K562 (cell line): ENCODE measurements around the gene SAMD8. TPM values are rescaled to one million over a fixed set of nuclear protein-coding genes. Genes with fewer than 3 reads are reported as not detected.

ENCODE experiments used
- ATAC-seq: fragments of 200-7000 bp; cut with Tn5 transposase; 3 replicates; pipeline ENCODE4 v1.9.1; 2020; ENCODE audit warnings: moderate library complexity
- BruUV-seq: library from RNA; stranded (reverse); fragments of 400-500 nt; replicated peaks from 2 replicates; lab custom pipeline; 2021; lab: Mats Ljungman, UMichigan
- CTCF ChIA-PET: fragments of 300-600 bp; formaldehyde crosslinking; extraction: SDS; loops from one replicate; lab custom pipeline; 2021; ENCODE audit warnings: low intra/inter-chr PET ratio; lab: Yijun Ruan, JAX
- POLR2A ChIA-PET: fragments of 300-600, 350-650 bp; sonication (Branson Sonifier 250); formaldehyde crosslinking; extraction: SDS; loops from one replicate; lab custom pipeline; 2021; ENCODE audit warnings: antibody characterized with exemption, inconsistent platforms; lab: Yijun Ruan, JAX
- DNase-seq, 4 experiments: peaks; one replicate each; pipeline versions ENCODE4 v3.0.0 to v3.0.0-alpha.2; 2011 to 2018; ENCODE audit warnings: low spot score in 3 of 4, mixed read lengths in 3 of 4; ENCODE audit errors: extremely low read depth in 1 of 4
- FAIRE-seq: peaks from 2 replicates; lab custom pipeline; 2011; peaks lifted over from hg19 to GRCh38; lab: Jason Lieb, UNC
- H2AFZ ChIP-seq: 2 replicates; pipeline ENCODE4 v1.6.0; 2011; ENCODE audit warnings: low read depth, low read length, control low read depth, inconsistent platforms
- H3K27ac ChIP-seq: fragments of 200-600 bp; 3 replicates; pipeline ENCODE4 v1.8.0; 2011; ENCODE audit warnings: low read depth, mild to moderate bottlenecking, control low read depth, inconsistent platforms, low read length, moderate library complexity, mixed read lengths; ENCODE audit errors: extremely low read depth
- H3K27me3 ChIP-seq, 2 experiments: fragments of 300-600 bp in 1 of 2; 2 replicates in 1 of 2; 3 replicates in 1 of 2; pipeline versions ENCODE4 v1.6.0 to v1.8.0; 2011; ENCODE audit warnings: inconsistent platforms in 2 of 2, low read length in 2 of 2, mild to moderate bottlenecking in 1 of 2, mixed read lengths in 1 of 2, moderate library complexity in 1 of 2; ENCODE audit not compliant: control insufficient read depth in 2 of 2, insufficient read depth in 2 of 2
- H3K36me3 ChIP-seq: fragments of 300-600 bp; 3 replicates; pipeline ENCODE4 v1.8.0; 2011; ENCODE audit warnings: mild to moderate bottlenecking, low read length, inconsistent platforms; ENCODE audit not compliant: control insufficient read depth, insufficient read depth
- H3K4me1 ChIP-seq, 2 experiments: fragments of 200-600 bp in 1 of 2; replicated peaks in 1 of 2; 2 replicates in 1 of 2; 3 replicates in 1 of 2; pipeline versions ENCODE4 v1.5.1 to v1.8.0; 2011; ENCODE audit warnings: inconsistent platforms in 2 of 2, low read length in 2 of 2, mild to moderate bottlenecking in 1 of 2, mixed read lengths in 1 of 2, moderate library complexity in 1 of 2; ENCODE audit not compliant: control insufficient read depth in 2 of 2, insufficient read depth in 2 of 2
- H3K4me2 ChIP-seq: 2 replicates; pipeline ENCODE4 v1.6.1; 2011; ENCODE audit warnings: low read length, control low read depth, inconsistent platforms, mixed read lengths; ENCODE audit not compliant: insufficient read depth
- H3K4me3 ChIP-seq: fragments of 200-600 bp; sonication (generic), shearing (Covaris generic); 2 replicates; pipeline ENCODE4 v1.5.1; 2016; ENCODE audit warnings: control low read depth, inconsistent platforms
- H3K79me2 ChIP-seq: fragments of 200-600 bp; 3 replicates; pipeline ENCODE4 v1.8.0; 2011; ENCODE audit warnings: low read length, inconsistent platforms; ENCODE audit not compliant: control insufficient read depth, insufficient read depth
- H3K9ac ChIP-seq, 2 experiments: 2 replicates each; pipeline versions ENCODE4 v1.6.0 to v1.6.1; 2011; ENCODE audit warnings: low read depth in 2 of 2, low read length in 2 of 2, control low read depth in 1 of 2, inconsistent platforms in 1 of 2, mild to moderate bottlenecking in 1 of 2, mixed read lengths in 1 of 2; ENCODE audit not compliant: insufficient read depth in 1 of 2
- H3K9me1 ChIP-seq: one replicate; pipeline ENCODE4 v1.6.0; 2011; ENCODE audit warnings: inconsistent platforms, mild to moderate bottlenecking, low read length, moderate library complexity; ENCODE audit not compliant: control insufficient read depth, insufficient read depth
- H3K9me3 ChIP-seq: replicated peaks from 2 replicates; pipeline ENCODE4 v1.5.1; 2011; ENCODE audit warnings: low read depth, low read length, inconsistent platforms; ENCODE audit not compliant: control insufficient read depth, insufficient read depth
- H4K20me1 ChIP-seq: replicated peaks from 2 replicates; pipeline ENCODE4 v1.6.1; 2011; ENCODE audit warnings: low read length, inconsistent platforms, mixed read lengths; ENCODE audit not compliant: control insufficient read depth, insufficient read depth
- ARID1B ChIP-seq: fragments of 450-650 bp; IDR thresholded peaks from 2 replicates; pipeline ENCODE4 v1.6.1; 2016; ENCODE audit warnings: antibody characterized with exemption, mild to moderate bottlenecking, inconsistent platforms
- CEBPB ChIP-seq: fragments of 450-650 bp; IDR thresholded peaks from 2 replicates; pipeline ENCODE4 v1.6.1; 2016; ENCODE audit warnings: missing genetic modification characterization, missing compliant biosample characterization
- CEBPG ChIP-seq, 3 experiments: fragments of 200-800 bp in 1 of 3; sonication (Bioruptor generic) in 1 of 3; sonication (generic) in 1 of 3; formaldehyde crosslinking in 1 of 3; IDR thresholded peaks in 2 of 3; conservative IDR thresholded peaks in 1 of 3; 2 replicates each; pipeline versions ENCODE4 v1.6.1 to v1.8.0; 2016 to 2022; ENCODE audit warnings: missing compliant biosample characterization in 2 of 3, missing genetic modification characterization in 2 of 3, mild to moderate bottlenecking in 1 of 3, missing genetic modification reagents in 1 of 3
- CXXC5 ChIP-seq: fragments of 250-450 bp; sonication (Bioruptor Pico); IDR thresholded peaks from 2 replicates; pipeline ENCODE4 v1.8.0; 2022; ENCODE audit warnings: inconsistent platforms, mild to moderate bottlenecking, moderate library complexity
- EGR1 ChIP-seq: fragments of 450-650 bp; conservative IDR thresholded peaks from 2 replicates; pipeline ENCODE4 v1.6.1; 2017; ENCODE audit warnings: mild to moderate bottlenecking
- ELF4 ChIP-seq: fragments of 450-650 bp; formaldehyde crosslinking; IDR thresholded peaks from 2 replicates; pipeline ENCODE4 v1.4.0; 2022; ENCODE audit warnings: missing genetic modification characterization
- NRF1 ChIP-seq, 2 experiments: fragments of 450-650 bp; IDR thresholded peaks in 1 of 2; conservative IDR thresholded peaks in 1 of 2; 2 replicates each; pipeline ENCODE4 v1.6.1; 2014; ENCODE audit warnings: mild to moderate bottlenecking in 2 of 2
- TEAD4 ChIP-seq, 2 experiments: sonication (generic) in 1 of 2; formaldehyde crosslinking in 1 of 2; IDR thresholded peaks; 2 replicates each; pipeline versions ENCODE4 v1.6.1 to v1.8.0; 2012 to 2022; ENCODE audit warnings: borderline replicate concordance in 1 of 2, inconsistent platforms in 1 of 2, low read length in 1 of 2, mild to moderate bottlenecking in 1 of 2, missing genetic modification reagents in 1 of 2
- TOE1 ChIP-seq, 2 experiments: fragments of 450-650 bp in 1 of 2; sonication (generic) in 1 of 2; formaldehyde crosslinking in 1 of 2; IDR thresholded peaks; 2 replicates each; pipeline versions ENCODE4 v1.7.1 to v1.8.0; 2016 to 2022; ENCODE audit warnings: borderline replicate concordance in 2 of 2, mild to moderate bottlenecking in 2 of 2, antibody characterized with exemption in 1 of 2, inconsistent platforms in 1 of 2, low read depth in 1 of 2, missing genetic modification reagents in 1 of 2, moderate library complexity in 1 of 2
- ZNF696 ChIP-seq: fragments of 250-450 bp; sonication (Bioruptor Pico); conservative IDR thresholded peaks from 2 replicates; pipeline ENCODE4 v1.4.0; 2020; ENCODE audit warnings: mild to moderate bottlenecking, moderate library complexity
- ZNF740 ChIP-seq, 3 experiments: fragments of 200-800 bp in 1 of 3; sonication (Bioruptor generic) in 1 of 3; sonication (generic) in 1 of 3; formaldehyde crosslinking in 1 of 3; IDR thresholded peaks; 2 replicates each; pipeline versions ENCODE4 v1.6.1 to v1.8.0; 2016 to 2022; ENCODE audit warnings: mild to moderate bottlenecking in 2 of 3, missing compliant biosample characterization in 2 of 3, missing genetic modification characterization in 2 of 3, missing genetic modification reagents in 1 of 3
- WGBS: fragments of 100-300 bp; shearing (Covaris generic); methylation state at CpG from one replicate; pipeline ENCODE4 v1.1.6; 2016; ENCODE audit warnings: low coverage, mixed read lengths; ENCODE audit not compliant: insufficient coverage; ENCODE audit errors: missing lambda C conversion rate; 5-methylcytosine and 5-hydroxymethylcytosine counted together
- in situ Hi-C: fragments of 300-500 bp; cut with MboI; formaldehyde crosslinking; loops from 4 replicates; pipeline ENCODE4 v1.15.0; 2018; ENCODE audit warnings: inconsistent platforms, mixed read lengths
- intact Hi-C: fragments of 100-400 bp; cut with micrococcal nuclease; formaldehyde crosslinking; loops from 2 replicates; pipeline ENCODE4 v1.14.2; 2022
- polyA plus RNA-seq, 8 experiments: library from polyadenylated mRNA; depleted of rRNA in 4 of 8; stranded (reverse) in 5 of 8; unstranded in 3 of 8; fragments of >200 nt; fragmentation: Nextera tagmentation in 2 of 8; fragmentation: Illumina TruSeq in 1 of 8; extraction: Ambion mirVana in 2 of 8; extraction: Trizol in 1 of 8; gene quantifications; 2 replicates each; pipeline versions ENCODE4 v1.2.1 to v1.2.3, GENCODE V29; 2011 to 2014; ENCODE audit warnings: inconsistent platforms in 1 of 8, missing spikeins in 1 of 8
- total RNA-seq, 7 experiments: library from RNA; depleted of rRNA in 6 of 7; stranded (reverse); fragments of >200 nt in 6 of 7; fragmentation: Illumina TruSeq in 2 of 7; extraction: Trizol in 2 of 7; gene quantifications; 2 replicates each; pipeline versions ENCODE4 v1.2.1 to v1.2.3, GENCODE V29; 2011 to 2021; ENCODE audit warnings: low replicate concordance in 1 of 7
- TF ChIP-seq, protein P1 (sequence below), 2 experiments: fragments of 450-650 bp; IDR thresholded peaks; 2 replicates each; pipeline ENCODE4 v1.6.1; 2018; ENCODE audit warnings: mild to moderate bottlenecking in 2 of 2, low read depth in 1 of 2; ENCODE audit not compliant: partially characterized antibody in 2 of 2

Gene SAMD8
- total and polyA plus RNA-seq, 9 of the 15 experiments (the other 6 are each of a cell fraction or from before 2014, with no cell fraction given) = 2.7 to 16.1 (median 6.2) TPM

DNA sequence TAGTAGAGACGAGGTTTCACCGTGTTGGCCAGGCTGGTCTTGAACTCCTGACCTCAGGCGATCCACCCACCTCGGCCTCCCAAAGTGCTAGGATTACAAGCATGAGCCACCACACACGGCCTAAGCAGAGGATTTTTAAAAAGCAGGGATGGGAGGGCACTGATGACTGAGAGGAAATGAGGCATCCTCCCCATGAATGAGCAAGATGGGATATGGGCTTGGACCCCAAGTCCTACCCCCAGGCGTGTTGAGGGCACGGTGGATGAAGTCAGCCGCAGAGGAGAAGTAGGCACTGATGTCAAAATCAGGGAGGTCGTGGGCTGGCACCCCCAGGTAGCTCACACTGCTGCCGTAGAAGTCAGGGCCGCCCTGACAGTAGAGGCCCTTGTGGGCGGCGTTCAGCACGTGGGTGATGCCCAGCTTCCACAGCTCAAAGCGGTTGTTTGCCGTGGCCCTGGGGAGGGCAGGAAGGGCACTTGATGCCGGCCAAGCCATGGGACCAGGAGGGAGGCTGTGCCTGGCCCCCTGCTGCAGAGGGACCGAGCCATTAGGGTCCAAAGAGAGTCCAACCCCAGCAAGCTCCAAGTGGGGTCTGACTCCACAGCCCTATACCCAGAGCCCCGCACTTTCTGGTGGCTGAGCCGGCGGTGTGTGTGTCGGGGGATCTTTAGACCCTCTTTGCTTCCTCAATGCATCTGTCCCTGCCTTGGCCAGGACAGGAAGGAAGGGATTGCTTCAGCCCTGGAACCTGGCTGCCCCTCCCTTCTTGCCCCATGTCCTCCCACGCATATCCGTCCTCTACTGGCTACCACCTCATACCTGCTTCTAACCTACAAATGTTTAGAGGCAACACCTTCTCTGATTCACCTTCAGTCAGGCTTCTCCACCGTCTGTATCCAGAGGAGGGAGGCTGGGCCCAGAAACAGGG is 3.4 kb upstream of the SAMD8 start:
- peaks cover 66 to 78% of the 10 kb centered on the region in 2 experiments for H3K4me1 ChIP-seq
- peak overlapping the region; percentile 30 for H3K4me3 ChIP-seq
- peak overlapping the region; percentile 90 for H2AFZ ChIP-seq
- WGBS = 56% methylated on average over 25 of the region's 25 CpGs
- DNase-seq (peak; percentile 50 to 73 (median 72)), FAIRE-seq (no peak), ATAC-seq (no peak; the same call in 2 of the 3 replicates)
- peaks cover 4% of the 10 kb centered on the region for H3K9me1 ChIP-seq
- in situ Hi-C loops = no loop called here
- H3K27ac ChIP-seq = peak overlapping the region; percentile 85
- ChIA-PET POLR2A (interaction anchor here (0.6 to 1.6 kb wide), 4 partner anchors 8 to 483 kb away, joined by 3 to 7 read pairs (median 3); no protein-coding TSS in a partner anchor), CTCF (interaction anchor here (0.6 to 1.5 kb wide), 3 partner anchors 128 to 1581 kb away, joined by 3 to 7 read pairs (median 5); partner anchors contain the start of gene COMTD1)
- H3K9me3 ChIP-seq = no peaks in the 10 kb centered on the region
- no TSS peak for BruUV-seq
- peak overlapping the region; percentile 82 to 88 for H3K9ac ChIP-seq
- H4K20me1 ChIP-seq = no peaks in the 10 kb centered on the region
- no peaks in the 10 kb centered on the region for H3K27me3 ChIP-seq
- intact Hi-C loops = loop anchor here (5.0 to 10.0 kb wide), 2 partner anchors 281 to 373 kb away; partner anchors contain the start of gene KAT6B
- H3K36me3 ChIP-seq = no peaks in the 10 kb centered on the region
- H3K4me2 ChIP-seq = peak overlapping the region; percentile 95
- H3K79me2 ChIP-seq = peaks cover 32% of the 10 kb centered on the region
- TF ChIP-seq ARID1B = no peak; the same call in 1 of the 2 replicates
- TF ChIP-seq, protein P1, sequence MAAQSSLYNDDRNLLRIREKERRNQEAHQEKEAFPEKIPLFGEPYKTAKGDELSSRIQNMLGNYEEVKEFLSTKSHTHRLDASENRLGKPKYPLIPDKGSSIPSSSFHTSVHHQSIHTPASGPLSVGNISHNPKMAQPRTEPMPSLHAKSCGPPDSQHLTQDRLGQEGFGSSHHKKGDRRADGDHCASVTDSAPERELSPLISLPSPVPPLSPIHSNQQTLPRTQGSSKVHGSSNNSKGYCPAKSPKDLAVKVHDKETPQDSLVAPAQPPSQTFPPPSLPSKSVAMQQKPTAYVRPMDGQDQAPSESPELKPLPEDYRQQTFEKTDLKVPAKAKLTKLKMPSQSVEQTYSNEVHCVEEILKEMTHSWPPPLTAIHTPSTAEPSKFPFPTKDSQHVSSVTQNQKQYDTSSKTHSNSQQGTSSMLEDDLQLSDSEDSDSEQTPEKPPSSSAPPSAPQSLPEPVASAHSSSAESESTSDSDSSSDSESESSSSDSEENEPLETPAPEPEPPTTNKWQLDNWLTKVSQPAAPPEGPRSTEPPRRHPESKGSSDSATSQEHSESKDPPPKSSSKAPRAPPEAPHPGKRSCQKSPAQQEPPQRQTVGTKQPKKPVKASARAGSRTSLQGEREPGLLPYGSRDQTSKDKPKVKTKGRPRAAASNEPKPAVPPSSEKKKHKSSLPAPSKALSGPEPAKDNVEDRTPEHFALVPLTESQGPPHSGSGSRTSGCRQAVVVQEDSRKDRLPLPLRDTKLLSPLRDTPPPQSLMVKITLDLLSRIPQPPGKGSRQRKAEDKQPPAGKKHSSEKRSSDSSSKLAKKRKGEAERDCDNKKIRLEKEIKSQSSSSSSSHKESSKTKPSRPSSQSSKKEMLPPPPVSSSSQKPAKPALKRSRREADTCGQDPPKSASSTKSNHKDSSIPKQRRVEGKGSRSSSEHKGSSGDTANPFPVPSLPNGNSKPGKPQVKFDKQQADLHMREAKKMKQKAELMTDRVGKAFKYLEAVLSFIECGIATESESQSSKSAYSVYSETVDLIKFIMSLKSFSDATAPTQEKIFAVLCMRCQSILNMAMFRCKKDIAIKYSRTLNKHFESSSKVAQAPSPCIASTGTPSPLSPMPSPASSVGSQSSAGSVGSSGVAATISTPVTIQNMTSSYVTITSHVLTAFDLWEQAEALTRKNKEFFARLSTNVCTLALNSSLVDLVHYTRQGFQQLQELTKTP (IDR thresholded peaks at IDR 0.05; ENCODE audit: low read depth in 1 of 2, partially characterized antibody in 2 of 2) = no peak
- peak; percentile 77 for TF ChIP-seq CEBPB
- peak; percentile 95 for TF ChIP-seq EGR1
- TF ChIP-seq TEAD4 (IDR thresholded peaks at IDR 0.05; ENCODE audit: low read length) = no peak
- 0 out of 2 replicates have a peak, but pooled peaks have one; percentile 25 for TF ChIP-seq TEAD4 (CRISPR knock-in tag; IDR thresholded peaks at IDR 0.05; ENCODE audit: borderline replicate concordance)
- no peak for TF ChIP-seq CEBPG (CRISPR knock-in tag; IDR thresholded peaks at IDR 0.05)
- peak in 1 of 2 experiments; percentile 48; a peak in 2 of 4 replicates for TF ChIP-seq CEBPG (tag; conservative IDR thresholded peaks at IDR 0.05 in 1 of 2, IDR thresholded peaks at IDR 0.05 in 1 of 2)
- peak in 1 of 2 experiments; percentile 19; a peak in 1 of 4 replicates for TF ChIP-seq NRF1 (conservative IDR thresholded peaks at IDR 0.05 in 1 of 2, IDR thresholded peaks at IDR 0.05 in 1 of 2)
- 0 out of 2 replicates have a peak, but pooled peaks have one; percentile 16 for TF ChIP-seq TOE1 (IDR thresholded peaks at IDR 0.05; ENCODE audit: borderline replicate concordance)
- TF ChIP-seq TOE1 (CRISPR knock-in tag; IDR thresholded peaks at IDR 0.05; ENCODE audit: borderline replicate concordance, low read depth) = no peak
- no peak for TF ChIP-seq ZNF696
- TF ChIP-seq CXXC5 (CRISPR knock-in tag) = peak; percentile 42
- 0 out of 2 replicates have a peak, but pooled peaks have one; percentile 13 for TF ChIP-seq ZNF740 (CRISPR knock-in tag; IDR thresholded peaks at IDR 0.05)
- TF ChIP-seq ZNF740 (tag; IDR thresholded peaks at IDR 0.05) = no peak
- 0 out of 2 replicates have a peak, but pooled peaks have one; percentile 52 for TF ChIP-seq ELF4 (CRISPR knock-in tag)
